CD8-positive, alpha-beta memory T cell (primary cell): ENCODE data around the gene SIGLEC1. TPM values are rescaled to one million over a fixed set of nuclear protein-coding genes. Genes with fewer than 3 reads are reported as not detected.

Source experiments
- CTCF ChIA-PET: fragments of 350-600 bp; sonication (Branson Sonifier 250); formaldehyde crosslinking; loops from one replicate; lab custom pipeline; 2021; ENCODE audit warnings: antibody characterized with exemption; lab: Charles Lee
- POLR2A ChIA-PET: fragments of 350-600 bp; sonication (Branson Sonifier 250); formaldehyde crosslinking; loops from one replicate; lab custom pipeline; 2021; ENCODE audit warnings: antibody characterized with exemption; lab: Charles Lee
- DNase-seq, 5 donors: peaks; one replicate each; pipeline versions ENCODE4 v3.0.0 to v3.0.0-alpha.2; 2020 to 2022; ENCODE audit warnings: mixed read lengths in 1 of 5
- H3K27ac ChIP-seq: one replicate; pipeline ENCODE4 v1.7.0; 2013; ENCODE audit warnings: low read depth, mild to moderate bottlenecking, low read length, moderate library complexity
- H3K27me3 ChIP-seq: 2 replicates; pipeline ENCODE4 v1.7.0; 2013; ENCODE audit warnings: low read length, mild to moderate bottlenecking; ENCODE audit not compliant: insufficient read depth, poor library complexity, severe bottlenecking
- H3K36me3 ChIP-seq: 2 replicates; pipeline ENCODE4 v1.7.0; 2013; ENCODE audit warnings: mild to moderate bottlenecking, low read length, moderate library complexity; ENCODE audit not compliant: insufficient read depth
- H3K4me1 ChIP-seq: 2 replicates; pipeline ENCODE4 v1.7.0; 2013; ENCODE audit warnings: mild to moderate bottlenecking, low read length, moderate library complexity; ENCODE audit not compliant: insufficient read depth
- H3K4me3 ChIP-seq: 2 replicates; pipeline ENCODE4 v1.7.0; 2013; ENCODE audit warnings: mild to moderate bottlenecking, low read length
- H3K9me3 ChIP-seq: 2 replicates; pipeline ENCODE4 v1.7.0; 2013; ENCODE audit warnings: mild to moderate bottlenecking, low read length
- H3K27ac Mint-ChIP-seq, 8 donors: one replicate each; pipeline ENCODE4 v1.8.0; 2020 to 2021; ENCODE audit warnings: mixed read lengths in 8 of 8, mild to moderate bottlenecking in 6 of 8, inconsistent platforms in 3 of 8, moderate library complexity in 3 of 8
- H3K27me3 Mint-ChIP-seq, 2 donors: one replicate each; pipeline ENCODE4 v1.8.0; 2020 to 2021; ENCODE audit warnings: mixed read lengths in 2 of 2, mild to moderate bottlenecking in 1 of 2, moderate library complexity in 1 of 2
- H3K36me3 Mint-ChIP-seq, 3 donors: one replicate each; pipeline ENCODE4 v1.8.0; 2020 to 2021; ENCODE audit warnings: mixed read lengths in 3 of 3, inconsistent platforms in 1 of 3, mild to moderate bottlenecking in 1 of 3
- H3K4me1 Mint-ChIP-seq, 3 donors: one replicate each; pipeline ENCODE4 v1.8.0; 2020 to 2021; ENCODE audit warnings: mixed read lengths in 3 of 3, inconsistent platforms in 1 of 3, mild to moderate bottlenecking in 1 of 3
- H3K4me3 Mint-ChIP-seq, 7 donors: one replicate each; pipeline ENCODE4 v1.8.0; 2020 to 2021; ENCODE audit warnings: mixed read lengths in 7 of 7, mild to moderate bottlenecking in 6 of 7, moderate library complexity in 4 of 7, inconsistent platforms in 2 of 7
- H3K9me3 Mint-ChIP-seq, 5 donors: one replicate each; pipeline ENCODE4 v1.8.0; 2020 to 2022; ENCODE audit warnings: mixed read lengths in 5 of 5, mild to moderate bottlenecking in 3 of 5, moderate library complexity in 2 of 5, inconsistent platforms in 1 of 5
- polyA plus RNA-seq: library from polyadenylated mRNA; unstranded; fragments of 300-500 nt; fragmentation: Illumina TruSeq; gene quantifications from one replicate; pipeline ENCODE4 v1.2.3, GENCODE V29; 2021
- total RNA-seq, 2 experiments: library from RNA; stranded (reverse); gene quantifications; one replicate each; pipeline ENCODE4 v1.2.3, GENCODE V29; 2021

SIGLEC1 gene
- total and polyA plus RNA-seq, 3 experiments from 2014 or later = 0.18 to 0.24 TPM; not detected in 1

DNA sequence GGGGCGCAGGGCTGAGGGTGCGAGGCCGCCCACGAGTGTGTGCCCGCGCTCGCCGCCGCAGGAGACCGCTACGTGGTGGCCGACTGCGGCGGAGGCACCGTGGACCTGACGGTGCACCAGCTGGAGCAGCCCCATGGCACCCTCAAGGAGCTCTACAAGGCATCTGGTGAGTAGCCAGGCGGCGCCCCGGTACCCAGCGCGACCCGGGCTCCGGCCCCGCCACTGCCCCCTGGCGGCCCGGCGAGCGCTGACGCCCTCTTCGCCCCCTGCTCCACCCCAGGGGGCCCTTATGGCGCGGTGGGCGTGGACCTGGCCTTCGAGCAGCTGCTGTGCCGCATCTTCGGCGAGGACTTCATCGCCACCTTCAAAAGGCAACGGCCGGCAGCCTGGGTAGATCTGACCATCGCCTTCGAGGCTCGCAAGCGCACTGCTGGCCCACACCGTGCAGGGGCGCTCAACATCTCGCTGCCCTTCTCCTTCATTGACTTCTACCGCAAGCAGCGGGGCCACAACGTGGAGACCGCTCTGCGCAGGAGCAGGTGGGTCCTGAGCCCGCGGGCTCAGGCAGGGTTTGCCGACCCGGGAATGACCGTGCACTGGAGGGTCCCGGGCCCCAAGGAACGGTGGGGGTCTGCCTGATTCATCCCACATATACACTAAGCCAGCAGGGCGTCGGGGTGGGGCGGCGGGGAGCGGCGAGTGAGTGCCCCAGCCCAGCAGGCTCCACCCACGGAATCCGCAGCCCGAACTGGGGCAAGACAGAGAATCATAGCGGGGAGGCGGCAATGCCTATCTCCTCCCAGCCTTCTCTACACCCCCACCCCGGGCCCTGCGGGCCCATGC, 37.5 kb upstream of the SIGLEC1 start:
- Histone ChIP-seq H3K27ac (no peak overlapping the region), H3K4me1 (no peaks in the 10 kb centered on the region), H3K36me3 (no peaks in the 10 kb centered on the region), H3K9me3 (no peaks in the 10 kb centered on the region), H3K4me3 (no peak overlapping the region), H3K27me3 (no peaks in the 10 kb centered on the region)
- peak in 3 of 5 donors; percentile 12 to 35 (median 13) for DNase-seq
- Mint-ChIP-seq H3K4me1 (peaks cover 10 to 22% (median 13%) of the 10 kb centered on the region in 3 donors), H3K4me3 (no peak overlapping the region), H3K9me3 (no peaks in the 10 kb centered on the region), H3K27ac (no peak overlapping the region), H3K36me3 (peaks cover 0 to 5% (median 0%) of the 10 kb centered on the region in 3 donors), H3K27me3 (peaks cover 4 to 28% of the 10 kb centered on the region in 2 donors)
- POLR2A ChIA-PET = no interaction called here
- CTCF ChIA-PET = interaction anchor here (1.1 to 1.5 kb wide), 4 partner anchors 15 to 105 kb away, joined by 3 to 5 read pairs (median 3); no protein-coding TSS in a partner anchor

DNA sequence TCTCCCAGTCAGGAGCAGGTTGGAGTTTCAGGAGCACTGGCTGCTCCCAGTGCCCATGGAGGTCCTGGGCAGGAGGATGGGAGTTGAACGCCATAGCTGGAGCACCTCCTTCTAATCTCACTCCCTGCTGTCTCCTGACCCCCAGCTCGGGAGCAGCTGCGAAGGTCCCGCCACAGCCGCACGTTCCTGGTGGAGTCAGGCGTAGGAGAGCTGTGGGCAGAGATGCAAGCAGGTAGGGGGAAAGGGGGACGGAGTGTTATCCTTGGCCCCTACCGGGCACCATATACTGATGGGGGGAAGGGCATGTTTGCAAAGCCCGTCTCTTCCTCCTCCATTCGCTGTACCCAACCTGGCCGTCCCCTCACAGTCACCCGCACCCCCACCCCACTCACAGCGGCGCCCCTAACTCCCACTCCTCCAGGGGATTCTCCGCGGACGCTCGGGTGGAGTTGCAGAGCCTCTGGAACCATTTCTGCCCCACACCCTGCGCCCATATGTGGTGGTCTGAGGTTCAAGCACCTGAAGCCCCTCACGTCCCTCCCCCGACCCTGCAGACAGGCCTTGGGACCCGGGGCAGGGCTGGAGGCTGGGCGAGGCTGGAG, 36.8 kb upstream of the SIGLEC1 start:
- Mint-ChIP-seq H3K27me3 (peaks cover 4 to 35% of the 10 kb centered on the region in 2 donors), H3K27ac (no peak overlapping the region), H3K4me3 (no peak overlapping the region), H3K9me3 (no peaks in the 10 kb centered on the region), H3K36me3 (peaks cover 0 to 3% (median 0%) of the 10 kb centered on the region in 3 donors), H3K4me1 (peaks cover 17 to 29% (median 19%) of the 10 kb centered on the region in 3 donors)
- H3K4me3 ChIP-seq = no peak overlapping the region
- peaks cover 5% of the 10 kb centered on the region for H3K4me1 ChIP-seq
- no peaks in the 10 kb centered on the region for H3K9me3 ChIP-seq
- no peaks in the 10 kb centered on the region for H3K36me3 ChIP-seq
- POLR2A ChIA-PET = no interaction called here
- DNase-seq = peak in 1 of 5 donors; percentile 28
- H3K27me3 ChIP-seq = no peaks in the 10 kb centered on the region
- H3K27ac ChIP-seq = no peak overlapping the region
- CTCF ChIA-PET = interaction anchor here (1.1 to 1.3 kb wide), 3 partner anchors 8 to 29 kb away, joined by 3 read pairs; no protein-coding TSS in a partner anchor

DNA sequence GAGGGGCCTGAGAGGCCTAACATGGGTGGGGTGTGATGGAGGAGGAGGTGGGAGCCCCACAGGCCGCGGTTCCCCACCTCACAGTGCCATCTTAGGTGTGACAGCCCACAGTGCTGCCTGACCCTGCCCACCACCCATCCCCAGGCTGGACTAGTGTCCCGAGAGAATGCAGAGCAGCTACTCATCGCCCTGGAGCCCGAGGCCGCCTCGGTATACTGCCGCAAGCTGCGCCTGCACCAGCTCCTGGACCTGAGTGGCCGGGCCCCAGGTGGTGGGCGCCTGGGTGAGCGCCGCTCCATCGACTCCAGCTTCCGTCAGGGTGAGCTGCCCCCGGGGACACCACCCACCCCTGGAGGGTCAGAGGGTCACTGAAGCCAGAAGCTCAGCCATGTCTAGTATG, 35.7 kb upstream of the SIGLEC1 start:
- POLR2A ChIA-PET = interaction anchor here (0.5 kb wide), 1 partner anchor 106 kb away, joined by 3 read pairs; no protein-coding TSS in a partner anchor
- no peaks in the 10 kb centered on the region for H3K36me3 ChIP-seq
- H3K4me1 ChIP-seq = peaks cover 5% of the 10 kb centered on the region
- CTCF ChIA-PET = interaction anchor here (1.1 to 1.3 kb wide), 2 partner anchors 9 to 12 kb away, joined by 3 read pairs; no protein-coding TSS in a partner anchor
- peaks cover 4 to 36% of the 10 kb centered on the region in 2 donors for H3K27me3 Mint-ChIP-seq
- no peaks in the 10 kb centered on the region for H3K9me3 ChIP-seq
- H3K4me1 Mint-ChIP-seq = peaks cover 17 to 28% (median 18%) of the 10 kb centered on the region in 3 donors
- H3K27ac ChIP-seq = no peak overlapping the region
- no peaks in the 10 kb centered on the region for H3K27me3 ChIP-seq
- no peak overlapping the region for H3K4me3 ChIP-seq
- H3K4me3 Mint-ChIP-seq = no peak overlapping the region
- no peak for DNase-seq
- no peak overlapping the region for H3K27ac Mint-ChIP-seq
- peaks cover 0 to under 1% (median 0%) of the 10 kb centered on the region in 3 donors for H3K36me3 Mint-ChIP-seq
- H3K9me3 Mint-ChIP-seq = no peaks in the 10 kb centered on the region

DNA sequence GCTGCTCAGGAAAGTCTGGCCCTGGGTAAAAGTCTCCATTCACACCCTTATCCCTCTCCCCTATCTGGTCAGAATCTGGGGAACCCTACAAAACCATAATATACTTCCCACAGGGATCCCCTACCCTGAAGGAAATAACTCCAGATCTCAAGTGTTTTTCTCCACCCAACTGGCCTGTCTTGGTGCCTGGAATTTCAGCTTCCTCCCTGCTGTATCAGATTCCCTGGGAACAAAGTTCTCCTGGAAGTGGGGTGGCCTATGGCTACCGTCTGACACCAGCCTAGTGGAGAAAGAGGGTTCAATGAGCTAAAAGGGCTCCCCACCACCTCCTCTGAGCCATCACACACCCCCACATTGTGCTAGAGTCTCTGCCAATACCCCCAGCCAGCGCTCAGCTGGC, 35.1 kb upstream of the SIGLEC1 start:
- H3K9me3 Mint-ChIP-seq = no peaks in the 10 kb centered on the region
- POLR2A ChIA-PET = no interaction called here
- H3K27ac Mint-ChIP-seq = no peak overlapping the region

DNA sequence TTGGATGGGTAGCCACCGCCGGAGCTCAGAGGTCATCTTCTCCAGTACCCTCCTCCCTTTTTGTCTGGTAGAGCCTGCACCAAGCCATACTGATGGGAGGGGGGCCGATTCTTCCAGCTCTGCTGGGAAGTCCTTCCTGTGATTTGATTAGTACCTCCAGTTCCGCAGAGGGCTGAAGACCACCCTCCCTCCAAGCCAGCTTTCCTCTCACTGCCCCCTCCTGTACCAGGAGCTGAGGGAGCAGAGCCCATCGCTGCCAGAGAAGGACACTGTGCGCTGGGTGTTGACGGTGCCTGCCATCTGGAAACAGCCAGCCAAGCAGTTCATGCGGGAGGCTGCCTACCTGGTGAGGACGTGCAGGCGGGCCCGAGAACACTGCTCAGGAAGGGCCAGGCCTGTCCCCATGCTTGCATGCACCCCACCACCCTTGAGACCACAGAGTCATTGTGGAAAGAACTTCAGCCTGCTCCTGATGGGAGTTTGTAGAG, 33.3 kb upstream of the SIGLEC1 start:
- ChIA-PET CTCF (interaction anchor here (1.5 kb wide), 1 partner anchor 7 kb away, joined by 5 read pairs; no protein-coding TSS in a partner anchor), POLR2A (no interaction called here)
- Histone ChIP-seq H3K27ac (no peak overlapping the region), H3K4me1 (peaks cover 5% of the 10 kb centered on the region), H3K4me3 (no peak overlapping the region), H3K9me3 (no peaks in the 10 kb centered on the region), H3K36me3 (no peaks in the 10 kb centered on the region), H3K27me3 (no peaks in the 10 kb centered on the region)
- no peaks in the 10 kb centered on the region for H3K9me3 Mint-ChIP-seq
- H3K27me3 Mint-ChIP-seq = peaks cover 4 to 39% of the 10 kb centered on the region in 2 donors
- H3K27ac Mint-ChIP-seq = no peak overlapping the region
- peak overlapping the region in 2 of 7 donors; percentile 25 to 28 for H3K4me3 Mint-ChIP-seq
- DNase-seq = peak in 1 of 5 donors; percentile 41
- peaks cover 9 to 13% (median 13%) of the 10 kb centered on the region in 3 donors for H3K4me1 Mint-ChIP-seq
- no peaks in the 10 kb centered on the region for H3K36me3 Mint-ChIP-seq

More for the DNA sequence above, 35.1 kb upstream of the SIGLEC1 start:
- no peaks in the 10 kb centered on the region for H3K36me3 Mint-ChIP-seq
- no peak overlapping the region for H3K4me3 Mint-ChIP-seq
- Histone ChIP-seq H3K27me3 (no peaks in the 10 kb centered on the region), H3K4me3 (no peak overlapping the region), H3K9me3 (no peaks in the 10 kb centered on the region), H3K27ac (no peak overlapping the region), H3K36me3 (no peaks in the 10 kb centered on the region), H3K4me1 (peaks cover 5% of the 10 kb centered on the region)
- peaks cover 13 to 22% (median 13%) of the 10 kb centered on the region in 3 donors for H3K4me1 Mint-ChIP-seq
- CTCF ChIA-PET = interaction anchor here (1.1 kb wide), 1 partner anchor 12 kb away, joined by 3 read pairs; no protein-coding TSS in a partner anchor
- H3K27me3 Mint-ChIP-seq = peaks cover 4 to 36% of the 10 kb centered on the region in 2 donors
- no peak for DNase-seq

DNA sequence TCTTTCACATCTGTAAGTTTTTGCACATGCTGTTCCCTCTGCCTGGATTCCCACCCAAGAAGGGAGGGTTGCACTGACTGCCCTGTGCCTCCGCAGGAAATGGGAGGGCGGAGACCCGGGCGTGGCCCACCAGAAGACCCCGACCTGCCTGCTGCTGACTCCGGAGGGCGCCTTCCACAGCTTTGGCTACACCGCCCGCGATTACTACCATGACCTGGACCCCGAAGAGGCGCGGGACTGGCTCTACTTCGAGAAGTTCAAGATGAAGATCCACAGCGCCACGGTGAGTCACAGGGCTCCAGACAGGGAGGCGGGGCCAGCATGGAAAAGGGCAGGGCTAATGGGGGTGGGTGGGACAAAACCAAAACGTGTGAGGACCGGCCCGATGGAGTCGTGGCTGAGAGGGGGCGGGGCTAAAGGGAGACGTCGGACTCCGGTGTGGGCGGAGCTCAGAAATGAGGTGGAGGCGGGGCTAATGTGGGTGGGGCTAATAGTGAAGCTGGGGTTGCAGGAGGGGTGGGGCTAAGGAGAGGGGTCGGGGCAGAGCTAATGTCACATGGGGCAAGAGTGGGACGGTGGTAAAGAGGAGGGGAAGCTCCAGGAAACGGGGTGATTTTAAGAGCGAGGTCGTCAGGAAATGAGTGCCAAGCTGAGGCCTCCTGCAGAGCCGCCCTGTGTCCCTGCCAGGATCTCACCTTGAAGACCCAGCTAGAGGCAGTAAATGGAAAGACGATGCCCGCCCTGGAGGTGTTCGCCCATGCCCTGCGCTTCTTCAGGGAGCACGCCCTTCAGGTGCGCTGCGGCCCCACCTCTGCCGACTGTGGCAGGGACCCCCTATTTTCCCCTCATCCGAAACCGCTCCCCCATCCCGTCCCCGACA, 32.6 kb upstream of the SIGLEC1 start:
- Mint-ChIP-seq H3K27me3 (peaks cover 4 to 45% of the 10 kb centered on the region in 2 donors), H3K27ac (peak overlapping the region in 5 of 8 donors; percentile 45 to 85 (median 48)), H3K9me3 (no peaks in the 10 kb centered on the region), H3K4me3 (peak overlapping the region in 6 of 7 donors; percentile 56 to 78 (median 72)), H3K4me1 (peaks cover 9 to 13% (median 12%) of the 10 kb centered on the region in 3 donors), H3K36me3 (no peaks in the 10 kb centered on the region)
- H3K9me3 ChIP-seq = no peaks in the 10 kb centered on the region
- H3K4me1 ChIP-seq = peaks cover 5% of the 10 kb centered on the region
- H3K36me3 ChIP-seq = no peaks in the 10 kb centered on the region
- POLR2A ChIA-PET = no interaction called here
- CTCF ChIA-PET = interaction anchor here (1.0 to 1.5 kb wide), 2 partner anchors 8 to 30 kb away, joined by 3 to 5 read pairs; no protein-coding TSS in a partner anchor
- peak overlapping the region; percentile 47 for H3K4me3 ChIP-seq
- H3K27ac ChIP-seq = peak overlapping the region; percentile 16
- peak; percentile 66 to 74 (median 68) for DNase-seq
- no peaks in the 10 kb centered on the region for H3K27me3 ChIP-seq

DNA sequence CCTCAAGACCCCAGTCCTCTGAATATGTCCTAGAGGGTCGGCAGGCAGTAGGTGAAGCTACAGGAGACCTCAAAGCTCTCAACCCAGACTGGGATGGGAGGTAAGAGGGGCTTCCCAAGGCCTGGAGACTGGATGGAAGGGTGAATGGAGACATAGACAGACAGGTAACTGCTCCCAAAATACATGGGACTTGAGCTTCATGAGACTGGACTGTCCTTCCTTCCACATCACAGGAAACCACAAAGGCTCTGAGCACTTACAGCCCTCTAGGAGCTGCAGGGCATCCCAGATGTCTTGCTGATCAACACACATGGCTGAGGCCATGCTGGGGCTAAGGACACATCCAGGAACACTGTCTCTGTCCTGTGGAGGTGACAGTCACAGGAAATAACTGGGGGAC, 31.6 kb upstream of the SIGLEC1 start:
- H3K36me3 ChIP-seq = no peaks in the 10 kb centered on the region
- no peaks in the 10 kb centered on the region for H3K9me3 Mint-ChIP-seq
- peak overlapping the region in 5 of 7 donors; percentile 43 to 78 (median 71) for H3K4me3 Mint-ChIP-seq
- peaks cover 4 to 45% of the 10 kb centered on the region in 2 donors for H3K27me3 Mint-ChIP-seq
- H3K27ac Mint-ChIP-seq = peak overlapping the region in 4 of 8 donors; percentile 11 to 63 (median 58)
- H3K4me3 ChIP-seq = no peak overlapping the region
- POLR2A ChIA-PET = interaction anchor here (0.6 kb wide), 1 partner anchor 226 kb away, joined by 4 read pairs; no protein-coding TSS in a partner anchor
- H3K4me1 Mint-ChIP-seq = peaks cover 9 to 13% (median 12%) of the 10 kb centered on the region in 3 donors
- no peaks in the 10 kb centered on the region for H3K27me3 ChIP-seq
- no peaks in the 10 kb centered on the region for H3K36me3 Mint-ChIP-seq
- no peaks in the 10 kb centered on the region for H3K9me3 ChIP-seq
- no peak for DNase-seq
- peaks cover 5% of the 10 kb centered on the region for H3K4me1 ChIP-seq
- CTCF ChIA-PET = interaction anchor here (1.0 to 1.5 kb wide), 2 partner anchors 9 to 29 kb away, joined by 3 to 5 read pairs; no protein-coding TSS in a partner anchor
- H3K27ac ChIP-seq = no peak overlapping the region
